GM12878 (cell line): Measurements from ENCODE around the gene CNTNAP2.

Experiments
- BCL11A ChIP-seq: IDR thresholded peaks from 2 replicates; pipeline ENCODE4 v1.6.1; 2011; ENCODE audit warnings: low read depth, low read length
- CEBPB ChIP-seq, 2 experiments: fragments of 150-350 bp in 1 of 2; IDR thresholded peaks; 2 replicates each; pipeline ENCODE4 v1.6.1; 2012 to 2014; ENCODE audit warnings: low read depth in 2 of 2, low read length in 2 of 2, borderline replicate concordance in 1 of 2, inconsistent platforms in 1 of 2
- CTCF ChIP-seq, 3 experiments: IDR thresholded peaks in 2 of 3; conservative IDR thresholded peaks in 1 of 3; 2 replicates each; pipeline ENCODE4 v1.5.1; 2011; ENCODE audit warnings: low read depth in 3 of 3, low read length in 3 of 3, mild to moderate bottlenecking in 3 of 3, control low read depth in 2 of 3, moderate library complexity in 2 of 3, inconsistent platforms in 1 of 3, mixed read lengths in 1 of 3; ENCODE audit not compliant: control insufficient read depth in 2 of 3, insufficient read depth in 1 of 3; ENCODE audit errors: extremely low read depth in 1 of 3
- REST ChIP-seq: IDR thresholded peaks from 2 replicates; pipeline ENCODE4 v1.6.1; 2012; ENCODE audit warnings: mild to moderate bottlenecking, low read depth, low read length
- SUZ12 ChIP-seq: fragments of 200-600 bp; sonication (generic); IDR thresholded peaks from one replicate; pipeline ENCODE4 v1.6.1; 2018; ENCODE audit warnings: antibody characterized with exemption, mild to moderate bottlenecking; ENCODE audit not compliant: unreplicated experiment
- USF1 ChIP-seq: IDR thresholded peaks from 2 replicates; pipeline ENCODE4 v1.6.1; 2011; ENCODE audit warnings: borderline replicate concordance, low read depth, mild to moderate bottlenecking, moderate library complexity, mixed read lengths, low read length; ENCODE audit not compliant: insufficient read depth; ENCODE audit errors: extremely low read length
- YBX1 ChIP-seq: fragments of 450-650 bp; IDR thresholded peaks from 2 replicates; pipeline ENCODE4 v1.6.1; 2016; ENCODE audit warnings: antibody characterized with exemption
- ZBTB11 ChIP-seq: fragments of 450-650 bp; formaldehyde crosslinking; IDR thresholded peaks from 2 replicates; pipeline ENCODE4 v1.5.0; 2022; ENCODE audit warnings: mild to moderate bottlenecking, missing genetic modification characterization

- TF ChIP-seq CEBPB (IDR thresholded peaks at IDR 0.05; ENCODE audit: borderline replicate concordance in 1 of 2, low read depth in 2 of 2, low read length in 2 of 2) (no peak), SUZ12 (no peak), BCL11A (no peak), YBX1 (no peak), CTCF (IDR thresholded peaks at IDR 0.05 in 2 of 3, conservative IDR thresholded peaks at IDR 0.05 in 1 of 3; ENCODE audit: control insufficient read depth in 2 of 3, extremely low read depth in 1 of 3, insufficient read depth in 1 of 3, low read depth in 3 of 3, low read length in 3 of 3) (no peak), ZBTB11 (CRISPR knock-in tag) (no peak), USF1 (no peak), REST (no peak)
Measured at GRCh38 chr7:146424084-146424483, 307.5 kb downstream of the CNTNAP2 start.
